ENCODE measurements around the gene FITM2.

- no peak for TF ChIP-seq CTCF (IDR thresholded peaks at IDR 0.05)
- TF ChIP-seq EP300 (IDR thresholded peaks at IDR 0.05): no peak
Measured at GRCh38 chr20:44354979-44355497, 44.0 kb upstream of the FITM2 start.
